K562 (cell line): Measurements from ENCODE around the gene GPD1L. TPM values are rescaled to one million over a fixed set of nuclear protein-coding genes. Genes with fewer than 3 reads are reported as not detected.

Experiments
- ATAC-seq: fragments of 200-7000 bp; cut with Tn5 transposase; 3 replicates; pipeline ENCODE4 v1.9.1; 2020; ENCODE audit warnings: moderate library complexity
- Bru-seq: library from RNA; stranded (reverse); fragments of 400-500 nt; gene quantifications from one replicate; lab custom pipeline; 2021; lab: Mats Ljungman, UMichigan
- BruChase-seq, 2 experiments: library from RNA; stranded (reverse); fragments of 400-500 nt; gene quantifications; one replicate each; lab custom pipeline; 2021; lab: Mats Ljungman, UMichigan
- BruUV-seq: library from RNA; stranded (reverse); fragments of 400-500 nt; replicated peaks from 2 replicates; lab custom pipeline; 2021; lab: Mats Ljungman, UMichigan
- CTCF ChIA-PET: fragments of 300-600 bp; formaldehyde crosslinking; extraction: SDS; loops from one replicate; lab custom pipeline; 2021; ENCODE audit warnings: low intra/inter-chr PET ratio; lab: Yijun Ruan, JAX
- POLR2A ChIA-PET: fragments of 300-600, 350-650 bp; sonication (Branson Sonifier 250); formaldehyde crosslinking; extraction: SDS; loops from one replicate; lab custom pipeline; 2021; ENCODE audit warnings: antibody characterized with exemption, inconsistent platforms; lab: Yijun Ruan, JAX
- DNase-seq, 4 experiments: peaks; one replicate each; pipeline versions ENCODE4 v3.0.0 to v3.0.0-alpha.2; 2011 to 2018; ENCODE audit warnings: low spot score in 3 of 4, mixed read lengths in 3 of 4; ENCODE audit errors: extremely low read depth in 1 of 4
- FAIRE-seq: peaks from 2 replicates; lab custom pipeline; 2011; peaks lifted over from hg19 to GRCh38; lab: Jason Lieb, UNC
- H2AFZ ChIP-seq: 2 replicates; pipeline ENCODE4 v1.6.0; 2011; ENCODE audit warnings: low read depth, low read length, control low read depth, inconsistent platforms
- H3K27ac ChIP-seq: fragments of 200-600 bp; 3 replicates; pipeline ENCODE4 v1.8.0; 2011; ENCODE audit warnings: low read depth, mild to moderate bottlenecking, control low read depth, inconsistent platforms, low read length, moderate library complexity, mixed read lengths; ENCODE audit errors: extremely low read depth
- H3K27me3 ChIP-seq, 2 experiments: fragments of 300-600 bp in 1 of 2; 2 replicates in 1 of 2; 3 replicates in 1 of 2; pipeline versions ENCODE4 v1.6.0 to v1.8.0; 2011; ENCODE audit warnings: inconsistent platforms in 2 of 2, low read length in 2 of 2, mild to moderate bottlenecking in 1 of 2, mixed read lengths in 1 of 2, moderate library complexity in 1 of 2; ENCODE audit not compliant: control insufficient read depth in 2 of 2, insufficient read depth in 2 of 2
- H3K36me3 ChIP-seq: fragments of 300-600 bp; 3 replicates; pipeline ENCODE4 v1.8.0; 2011; ENCODE audit warnings: mild to moderate bottlenecking, low read length, inconsistent platforms; ENCODE audit not compliant: control insufficient read depth, insufficient read depth
- H3K4me1 ChIP-seq, 2 experiments: fragments of 200-600 bp in 1 of 2; replicated peaks in 1 of 2; 2 replicates in 1 of 2; 3 replicates in 1 of 2; pipeline versions ENCODE4 v1.5.1 to v1.8.0; 2011; ENCODE audit warnings: inconsistent platforms in 2 of 2, low read length in 2 of 2, mild to moderate bottlenecking in 1 of 2, mixed read lengths in 1 of 2, moderate library complexity in 1 of 2; ENCODE audit not compliant: control insufficient read depth in 2 of 2, insufficient read depth in 2 of 2
- H3K4me2 ChIP-seq: 2 replicates; pipeline ENCODE4 v1.6.1; 2011; ENCODE audit warnings: low read length, control low read depth, inconsistent platforms, mixed read lengths; ENCODE audit not compliant: insufficient read depth
- H3K4me3 ChIP-seq: fragments of 200-600 bp; sonication (generic), shearing (Covaris generic); 2 replicates; pipeline ENCODE4 v1.5.1; 2016; ENCODE audit warnings: control low read depth, inconsistent platforms
- H3K79me2 ChIP-seq: fragments of 200-600 bp; 3 replicates; pipeline ENCODE4 v1.8.0; 2011; ENCODE audit warnings: low read length, inconsistent platforms; ENCODE audit not compliant: control insufficient read depth, insufficient read depth
- H3K9ac ChIP-seq, 2 experiments: 2 replicates each; pipeline versions ENCODE4 v1.6.0 to v1.6.1; 2011; ENCODE audit warnings: low read depth in 2 of 2, low read length in 2 of 2, control low read depth in 1 of 2, inconsistent platforms in 1 of 2, mild to moderate bottlenecking in 1 of 2, mixed read lengths in 1 of 2; ENCODE audit not compliant: insufficient read depth in 1 of 2
- H3K9me1 ChIP-seq: one replicate; pipeline ENCODE4 v1.6.0; 2011; ENCODE audit warnings: inconsistent platforms, mild to moderate bottlenecking, low read length, moderate library complexity; ENCODE audit not compliant: control insufficient read depth, insufficient read depth
- H3K9me3 ChIP-seq: replicated peaks from 2 replicates; pipeline ENCODE4 v1.5.1; 2011; ENCODE audit warnings: low read depth, low read length, inconsistent platforms; ENCODE audit not compliant: control insufficient read depth, insufficient read depth
- H4K20me1 ChIP-seq: replicated peaks from 2 replicates; pipeline ENCODE4 v1.6.1; 2011; ENCODE audit warnings: low read length, inconsistent platforms, mixed read lengths; ENCODE audit not compliant: control insufficient read depth, insufficient read depth
- BRF1 ChIP-seq: IDR thresholded peaks from 3 replicates; pipeline ENCODE4 v1.6.1; 2011; ENCODE audit warnings: borderline replicate concordance, mild to moderate bottlenecking; ENCODE audit not compliant: insufficient read length; ENCODE audit errors: extremely low read depth
- KAT7 ChIP-seq: sonication (generic); formaldehyde crosslinking; IDR thresholded peaks from 2 replicates; pipeline ENCODE4 v1.8.0; 2022; ENCODE audit warnings: missing genetic modification reagents, mild to moderate bottlenecking, borderline replicate concordance
- POLR2B ChIP-seq: fragments of 450-650 bp; IDR thresholded peaks from 2 replicates; pipeline ENCODE4 v1.6.1; 2018; ENCODE audit warnings: low read depth; ENCODE audit not compliant: partially characterized antibody
- RERE ChIP-seq: sonication (generic); formaldehyde crosslinking; IDR thresholded peaks from 2 replicates; pipeline ENCODE4 v1.8.0; 2023; ENCODE audit warnings: missing genetic modification reagents, mild to moderate bottlenecking, borderline replicate concordance
- SIN3A ChIP-seq, 2 experiments: fragments of 150-350 bp in 1 of 2; IDR thresholded peaks; 2 replicates each; pipeline ENCODE4 v1.6.1; 2011 to 2016; ENCODE audit warnings: borderline replicate concordance in 2 of 2, low read depth in 2 of 2, low read length in 2 of 2, mild to moderate bottlenecking in 2 of 2, moderate library complexity in 2 of 2; ENCODE audit not compliant: control insufficient read depth in 1 of 2
- VEZF1 ChIP-seq: fragments of 200-800 bp; sonication (Bioruptor generic); IDR thresholded peaks from 2 replicates; pipeline ENCODE4 v1.6.1; 2017; ENCODE audit warnings: missing genetic modification characterization, missing compliant biosample characterization
- WGBS: fragments of 100-300 bp; shearing (Covaris generic); methylation state at CpG from one replicate; pipeline ENCODE4 v1.1.6; 2016; ENCODE audit warnings: low coverage, mixed read lengths; ENCODE audit not compliant: insufficient coverage; ENCODE audit errors: missing lambda C conversion rate; 5-methylcytosine and 5-hydroxymethylcytosine counted together
- in situ Hi-C: fragments of 300-500 bp; cut with MboI; formaldehyde crosslinking; loops from 4 replicates; pipeline ENCODE4 v1.15.0; 2018; ENCODE audit warnings: inconsistent platforms, mixed read lengths
- intact Hi-C: fragments of 100-400 bp; cut with micrococcal nuclease; formaldehyde crosslinking; loops from 2 replicates; pipeline ENCODE4 v1.14.2; 2022
- long read RNA-seq, 3 experiments: library from polyadenylated mRNA in 2 of 3; library from RNA in 1 of 3; unstranded in 2 of 3; stranded (forward) in 1 of 3; transcript quantifications; one replicate each; pipeline ENCODE4 v2.0.0, GENCODE V29; 2019 to 2022
- polyA minus RNA-seq, 3 experiments: library from RNA; depleted of rRNA, polyadenylated mRNA; stranded (reverse); fragments of >200 nt; gene quantifications; 2 replicates each; pipeline ENCODE4 v1.2.3, GENCODE V29; 2011
- polyA plus RNA-seq, 8 experiments: library from polyadenylated mRNA; depleted of rRNA in 4 of 8; stranded (reverse) in 5 of 8; unstranded in 3 of 8; fragments of >200 nt; fragmentation: Nextera tagmentation in 2 of 8; fragmentation: Illumina TruSeq in 1 of 8; extraction: Ambion mirVana in 2 of 8; extraction: Trizol in 1 of 8; gene quantifications; 2 replicates each; pipeline versions ENCODE4 v1.2.1 to v1.2.3, GENCODE V29; 2011 to 2014; ENCODE audit warnings: inconsistent platforms in 1 of 8, missing spikeins in 1 of 8
- total RNA-seq, 7 experiments: library from RNA; depleted of rRNA in 6 of 7; stranded (reverse); fragments of >200 nt in 6 of 7; fragmentation: Illumina TruSeq in 2 of 7; extraction: Trizol in 2 of 7; gene quantifications; 2 replicates each; pipeline versions ENCODE4 v1.2.1 to v1.2.3, GENCODE V29; 2011 to 2021; ENCODE audit warnings: low replicate concordance in 1 of 7

GPD1L gene
- total RNA-seq (2011; cell fraction: chromatin; rRNA removed; ENCODE audit: low replicate concordance), result 4.3 TPM in 2 replicates
- total RNA-seq (2011; cell fraction: nucleolus; rRNA removed), result 1.6 and 2.2 TPM in 2 replicates
- 2.6 and 4.7 TPM in 2 replicates for total RNA-seq (2011; cell fraction: nucleoplasm; rRNA removed)
- total RNA-seq (2014; rRNA removed) (11.1 and 17.3 TPM in 2 replicates), total RNA-seq (2014; rRNA removed; fragmentation: Illumina TruSeq; extraction: Trizol) (13.6 and 14.1 TPM in 2 replicates), total RNA-seq (2015; rRNA removed; fragmentation: Illumina TruSeq; extraction: Trizol) (12.2 and 13.8 TPM in 2 replicates), total RNA-seq (2021) (12.3 and 14.7 TPM in 2 replicates), polyA plus RNA-seq (2011; rRNA removed) (4.9 and 10.2 TPM in 2 replicates), polyA plus RNA-seq (2014; fragmentation: Illumina TruSeq; extraction: Trizol) (12.3 and 14.2 TPM in 2 replicates), polyA plus RNA-seq (2014; fragmentation: Nextera tagmentation; extraction: Ambion mirVana) (1 to 10 TPM; 1.6 to 4.0 TPM), polyA plus RNA-seq (2014; rRNA removed) (9.9 and 10.2 TPM in 2 replicates), polyA minus RNA-seq (2011; rRNA and poly(A)+ RNA removed) (6.3 and 10.9 TPM in 2 replicates), Bru-seq, nascent RNA (percentile 56 among the genes with signal in this experiment), BruChase-seq, experiment 1, labeled RNA remaining after a 2-hour chase (percentile 57 among the genes with signal in this experiment), BruChase-seq, experiment 2, labeled RNA remaining after a 6-hour chase (percentile 56 among the genes with signal in this experiment)
- 3.6 and 3.7 TPM in 2 replicates for polyA plus RNA-seq (2011; cell fraction: cytosol; rRNA removed)
- polyA plus RNA-seq (2011; cell fraction: nucleus; rRNA removed), result 2.3 and 3.5 TPM in 2 replicates
- polyA plus RNA-seq (2012), result 9.7 and 14.9 TPM in 2 replicates
- 1.7 and 5.5 TPM in 2 replicates for polyA minus RNA-seq (2011; cell fraction: cytosol; rRNA and poly(A)+ RNA removed)
- 1.3 and 1.4 TPM in 2 replicates for polyA minus RNA-seq (2011; cell fraction: nucleus; rRNA and poly(A)+ RNA removed)
- long read RNA-seq, experiment 1, full-length matches to known transcripts, result 22 of 31 reads
- long read RNA-seq, experiment 1, partial matches to known transcripts, result 1 of 31 reads
- long read RNA-seq, experiment 1, other reads (novel, unspliced or antisense), result 8 of 31 reads
- long read RNA-seq, experiment 2, full-length matches to known transcripts, result 2 of 15 reads
- long read RNA-seq, experiment 2, partial matches to known transcripts, result 1 of 15 reads
- long read RNA-seq, experiment 2, other reads (novel, unspliced or antisense), result 12 of 15 reads
- long read RNA-seq, experiment 3, full-length matches to known transcripts, result 2 of 4 reads
- long read RNA-seq, experiment 3, partial matches to known transcripts, result 0 of 4 reads
- long read RNA-seq, experiment 3, other reads (novel, unspliced or antisense), result 2 of 4 reads

DNA sequence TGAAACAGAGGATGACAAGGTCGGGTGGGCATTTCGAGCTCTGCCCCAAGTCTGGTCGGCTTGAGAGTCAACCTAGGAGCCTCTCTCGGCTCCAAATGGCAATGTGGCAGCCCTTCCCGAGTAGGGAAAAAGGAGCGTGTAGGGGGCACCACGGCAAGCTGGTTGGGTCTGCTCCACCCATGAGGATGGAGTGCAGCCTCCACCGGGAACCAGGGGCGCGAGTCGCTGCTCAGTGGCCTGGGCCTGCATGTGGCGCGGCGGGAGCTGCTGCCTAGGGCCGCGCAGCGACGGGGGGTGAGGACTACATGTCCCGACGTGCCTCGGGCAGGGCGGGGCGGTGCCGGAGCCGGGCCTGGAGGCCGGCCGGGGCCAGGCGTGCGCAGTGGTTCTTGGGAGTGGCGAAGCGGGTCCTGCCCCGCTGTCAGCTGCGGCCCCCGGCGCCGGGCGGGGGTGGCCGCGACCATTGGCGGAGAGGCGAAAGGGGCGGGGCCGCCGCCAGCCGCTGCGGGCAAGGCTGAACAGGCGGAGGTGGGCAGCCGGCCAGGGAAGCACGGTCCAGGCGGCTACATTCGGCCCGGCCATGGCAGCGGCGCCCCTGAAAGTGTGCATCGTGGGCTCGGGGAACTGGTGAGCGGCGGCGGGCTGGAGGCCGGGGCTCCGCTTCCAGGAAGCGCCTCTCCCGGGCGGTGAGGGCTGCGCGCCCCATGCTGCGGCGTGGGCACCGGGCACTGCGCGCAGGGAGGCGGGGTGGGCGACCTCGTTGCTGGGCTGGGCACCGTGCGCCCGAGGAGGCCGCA is at the start of gene GPD1L:
TSS of gene GPD1L (plus strand) at position 489 of the 797 bp plus-strand sequence. CDS start at position 581, 92 bp downstream.
- ChIA-PET POLR2A (interaction anchor here (0.6 to 1.2 kb wide), 5 partner anchors 15 to 326 kb away, joined by 3 to 5 read pairs (median 3); no protein-coding TSS in a partner anchor), CTCF (interaction anchor here (0.7 kb wide), 1 partner anchor 40 kb away, joined by 3 read pairs; no protein-coding TSS in a partner anchor)
- no peaks in the 10 kb centered on the region; the same call in 1 of the 2 replicates for H3K9me3 ChIP-seq
- peak within 1 kb of the TSS; percentile 79 for H3K4me2 ChIP-seq
- no peaks in the 10 kb centered on the region for H3K36me3 ChIP-seq
- H3K27ac ChIP-seq, result peak within 1 kb of the TSS; percentile 36; the same call in 2 of the 3 replicates
- intact Hi-C loops (no loop called here), in situ Hi-C loops (no loop called here)
- peak; percentile 88 for FAIRE-seq
- DNase-seq, result peak; percentile 95 to 99 (median 98)
- H3K9ac ChIP-seq, result peak within 1 kb of the TSS; percentile 62 to 95
- ATAC-seq, result peak; percentile 100
- peaks cover 0 to 12% of the 10 kb centered on the region in 2 experiments; a peak in 2 of 5 replicates for H3K27me3 ChIP-seq
- H4K20me1 ChIP-seq, result no peaks in the 10 kb centered on the region
- H3K4me3 ChIP-seq, result peak within 1 kb of the TSS; percentile 71
- no peaks in the 10 kb centered on the region for H3K79me2 ChIP-seq
- peak within 1 kb of the TSS; percentile 97 for H2AFZ ChIP-seq
- 4% methylated on average over 76 of the region's 78 CpGs for WGBS
- H3K9me1 ChIP-seq, result no peaks in the 10 kb centered on the region
- H3K4me1 ChIP-seq, result peaks cover 7 to 14% of the 10 kb centered on the region in 2 experiments; a peak in 4 of 5 replicates
- no TSS peak for BruUV-seq
- TF ChIP-seq SIN3A (IDR thresholded peaks at IDR 0.05; ENCODE audit: borderline replicate concordance in 2 of 2, control insufficient read depth in 1 of 2, low read depth in 2 of 2, low read length in 2 of 2) (peak in 1 of 2 experiments; percentile 75; a peak in 2 of 4 replicates), POLR2B (no peak), KAT7 (CRISPR knock-in tag) (no peak), RERE (CRISPR knock-in tag) (no peak), BRF1 (no peak), VEZF1 (CRISPR knock-in tag) (peak; percentile 96)
